Heart right ventricle (tissue), 16 donors: Measurements from ENCODE around the gene GPR61. TPM values are rescaled to one million over a fixed set of nuclear protein-coding genes. Genes with fewer than 3 reads are reported as not detected.
A peak's percentile ranks its signal among the peaks of the same experiment; 100 is the strongest.

Experiments
- ATAC-seq, 8 donors: fragments of 200-7000 bp; cut with Tn5 transposase; one replicate each; pipeline ENCODE4 v1.9.1; 2020; ENCODE audit warnings: mild to moderate bottlenecking in 8 of 8, moderate library complexity in 8 of 8, moderate number of reproducible peaks in 1 of 8
- DNase-seq, 2 donors: peaks; one replicate each; pipeline ENCODE4 v3.0.0-alpha.2; 2020
- H3K27ac ChIP-seq, 10 donors: fragments of 200-600 bp; sonication (generic) in 2 of 10; one replicate each; pipeline versions ENCODE4 v1.5.0 to v1.8.0; 2020 to 2022; ENCODE audit warnings: mild to moderate bottlenecking in 3 of 10
- H3K27me3 ChIP-seq, 7 donors: fragments of 200-600 bp; one replicate each; pipeline ENCODE4 v1.8.0; 2021 to 2022; ENCODE audit warnings: mild to moderate bottlenecking in 2 of 7
- H3K36me3 ChIP-seq, 9 donors: fragments of 200-600 bp; sonication (generic) in 1 of 9; one replicate each; pipeline versions ENCODE4 v1.5.0 to v1.8.0; 2020 to 2022; ENCODE audit warnings: mild to moderate bottlenecking in 2 of 9
- H3K4me1 ChIP-seq, 9 donors: fragments of 200-600 bp; sonication (generic) in 1 of 9; one replicate each; pipeline versions ENCODE4 v1.5.0 to v1.8.0; 2020 to 2022; ENCODE audit warnings: mild to moderate bottlenecking in 4 of 9
- H3K4me3 ChIP-seq, 10 donors: fragments of 200-600 bp; sonication (generic) in 2 of 10; one replicate each; pipeline versions ENCODE4 v1.5.0 to v1.8.0; 2020 to 2022; ENCODE audit warnings: mild to moderate bottlenecking in 7 of 10, moderate library complexity in 2 of 10
- H3K9me3 ChIP-seq, 11 donors: fragments of 200-600 bp in 10 of 11; sonication (generic) in 2 of 11; one replicate each; pipeline versions ENCODE4 v1.5.0 to v1.8.0; 2013 to 2022; ENCODE audit warnings: mild to moderate bottlenecking in 2 of 11, control low read depth in 1 of 11, moderate library complexity in 1 of 11
- WGBS, 2 donors: extraction: QIAGEN DNeasy Blood & Tissue Kit; methylation state at CpG; one replicate each; pipeline ENCODE4 v1.1.7; 2013; ENCODE audit warnings: inconsistent platforms in 1 of 2; 5-methylcytosine and 5-hydroxymethylcytosine counted together
- intact Hi-C, 10 donors: fragments of 100-400 bp; cut with DNase I; formaldehyde crosslinking; loops; one replicate each; pipeline versions ENCODE4 v1.11.1 to v1.14.2; 2022
- polyA plus RNA-seq, 2 donors: library from polyadenylated mRNA; stranded (reverse); fragments of 200-250 nt; gene quantifications; one replicate each; pipeline ENCODE4 v1.2.3, GENCODE V29; 2013
- total RNA-seq, 10 donors: library from RNA; stranded (reverse); fragmentation: NEBNext Ultra II Directional in 3 of 10; extraction: Animal tissue kit (Norgen Biotek cat#: 25700) in 3 of 10; gene quantifications; one replicate each; pipeline versions ENCODE4 v1.2.1 to v1.2.4, GENCODE V29; 2021 to 2023
- TF ChIP-seq, protein P1 (sequence below), 9 donors: fragments of 200-600 bp; sonication (generic) in 2 of 9; IDR thresholded peaks; one replicate each; pipeline versions ENCODE4 v1.5.0 to v1.8.0; 2021 to 2022; ENCODE audit warnings: antibody characterized with exemption in 9 of 9, mild to moderate bottlenecking in 5 of 9, moderate library complexity in 1 of 9
- donor health status: Arrhythmogenic right ventricular cardiomyopathy.
- donor health status: ischemic (EF 13 %, LVEDD 7.1; RV severe dilation, severe dysfunction).
- donor health status: healthy with polysubstance abuse.
- donor health status: DM: no; HTN: yes; CAD: no.
- donor health status: DM: no; HTN: no; CAD: no.
- donor health status: ischemic (EF 25% LVEDD 6.9; RV normal size, moderate dysfunction).
- donor health status: ischemic (EF 25% LVEDD 5.7; RV mildly dilated, moderate dysfunction).
- donor health status: healthy.
- donor health status: DM: yes; HTN: yes; CAD: no.
- donor health status: Ischemic cardiomyopathy.
- donor health status: ischemic (EF 35%, LVEDD 5.7; RV mildly dilated, moderate dysfunction).
- donor health status: nonischemic (EF 11% LVEDD 7.7; RV severe dilation, severe dysfunction).
- donor health status: DM: yes; HTN: yes; CAD: no.
- donor health status: PGD.
- donor health status: ischemic (EF 29% LVEDD 5.4; RV normal size, mild dysfunction).
- donor health status: nonischemic (EF 23%, LVEDD 6.1; RV moderate dilation, normal function).

The GPR61 gene
- total and polyA plus RNA-seq, 12 donors, result 0.11 to 1.0 (median 0.31) TPM; not detected in 4

DNA sequence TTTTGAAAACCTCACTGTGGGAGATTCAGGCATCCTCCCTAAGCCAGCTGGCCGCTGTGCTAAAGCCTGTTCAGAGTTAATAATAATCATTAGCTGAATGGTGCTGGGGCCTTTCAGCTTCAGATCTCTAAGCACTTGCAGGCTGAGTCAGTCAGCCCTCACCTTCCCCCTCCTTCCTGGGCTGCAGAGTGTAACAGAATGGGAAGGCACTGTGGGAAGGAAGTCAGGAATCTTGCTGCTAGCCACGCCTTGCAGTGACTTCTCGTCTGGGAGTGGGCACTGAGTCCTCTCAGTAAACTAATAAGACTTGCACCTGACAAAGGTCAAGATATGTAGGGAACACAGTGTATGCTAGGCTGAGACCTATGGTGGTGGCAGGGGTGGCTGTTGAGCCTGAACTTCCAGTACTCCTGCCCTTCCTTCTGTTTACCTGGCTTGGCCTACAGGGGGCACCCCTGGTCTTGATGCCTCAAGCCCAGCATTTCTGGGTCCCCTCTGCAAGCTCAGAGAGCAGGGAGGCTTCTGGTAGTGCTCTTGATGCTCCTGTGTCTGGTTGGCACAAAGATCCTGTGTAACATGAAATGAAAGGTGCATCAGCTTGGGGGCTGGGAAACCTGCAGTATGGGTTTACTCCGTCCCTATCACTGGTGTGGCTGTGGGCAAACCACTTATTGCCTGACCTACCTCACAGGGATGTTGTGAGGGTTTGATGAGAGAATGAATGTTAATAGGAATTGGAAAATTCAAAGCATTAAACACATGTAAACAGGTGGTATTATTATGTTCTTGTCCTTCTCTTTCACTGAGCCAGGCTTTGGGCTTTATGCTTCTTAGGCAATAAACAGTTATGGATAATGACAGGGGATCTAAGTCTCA, 39.8 kb upstream of the GPR61 start:
- Histone ChIP-seq H3K4me1 (peaks cover 0 to 40% (median 4%) of the 10 kb centered on the region in 9 donors), H3K4me3 (no peak overlapping the region), H3K36me3 (peaks cover 0 to 77% (median 8%) of the 10 kb centered on the region in 9 donors), H3K9me3 (no peaks in the 10 kb centered on the region), H3K27me3 (no peaks in the 10 kb centered on the region), H3K27ac (peak overlapping the region in 1 of 10 donors; percentile 20)
- WGBS, 2 donors, result 77 to 78% methylated on average over 4 of the region's 4 CpGs
- ATAC-seq (peak in 1 of 8 donors; percentile 26), DNase-seq (no peak)
- intact Hi-C loops, result no loop called here
- TF ChIP-seq, protein P1, sequence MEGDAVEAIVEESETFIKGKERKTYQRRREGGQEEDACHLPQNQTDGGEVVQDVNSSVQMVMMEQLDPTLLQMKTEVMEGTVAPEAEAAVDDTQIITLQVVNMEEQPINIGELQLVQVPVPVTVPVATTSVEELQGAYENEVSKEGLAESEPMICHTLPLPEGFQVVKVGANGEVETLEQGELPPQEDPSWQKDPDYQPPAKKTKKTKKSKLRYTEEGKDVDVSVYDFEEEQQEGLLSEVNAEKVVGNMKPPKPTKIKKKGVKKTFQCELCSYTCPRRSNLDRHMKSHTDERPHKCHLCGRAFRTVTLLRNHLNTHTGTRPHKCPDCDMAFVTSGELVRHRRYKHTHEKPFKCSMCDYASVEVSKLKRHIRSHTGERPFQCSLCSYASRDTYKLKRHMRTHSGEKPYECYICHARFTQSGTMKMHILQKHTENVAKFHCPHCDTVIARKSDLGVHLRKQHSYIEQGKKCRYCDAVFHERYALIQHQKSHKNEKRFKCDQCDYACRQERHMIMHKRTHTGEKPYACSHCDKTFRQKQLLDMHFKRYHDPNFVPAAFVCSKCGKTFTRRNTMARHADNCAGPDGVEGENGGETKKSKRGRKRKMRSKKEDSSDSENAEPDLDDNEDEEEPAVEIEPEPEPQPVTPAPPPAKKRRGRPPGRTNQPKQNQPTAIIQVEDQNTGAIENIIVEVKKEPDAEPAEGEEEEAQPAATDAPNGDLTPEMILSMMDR (IDR thresholded peaks at IDR 0.05), result peak in 7 of 9 donors; percentile 22 to 51 (median 40)

DNA sequence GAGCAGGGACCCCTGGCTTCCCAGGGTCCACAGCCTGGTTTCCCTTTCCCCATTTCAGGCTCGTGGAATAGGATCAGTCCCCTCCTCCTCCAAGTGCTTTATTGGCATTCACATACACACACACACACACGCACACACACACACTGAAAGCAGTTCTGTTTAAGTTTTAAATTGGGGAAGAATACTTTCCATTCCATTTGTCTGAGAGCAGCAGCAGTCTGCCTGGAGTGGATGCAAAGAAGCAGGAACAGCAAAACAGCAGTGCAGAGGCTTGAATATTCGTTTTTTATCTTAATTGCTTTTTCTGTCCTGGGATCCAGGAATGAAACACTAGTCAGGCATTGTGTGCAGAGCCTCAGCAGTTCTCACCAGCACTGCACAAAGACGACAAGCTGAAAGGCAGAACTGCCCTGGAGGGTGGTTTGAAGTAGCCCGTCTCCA, 38.7 kb upstream of the GPR61 start:
- no peak for ATAC-seq
- Histone ChIP-seq H3K4me1 (peaks cover 0 to 31% (median 4%) of the 10 kb centered on the region in 9 donors), H3K27ac (peak overlapping the region in 1 of 10 donors; percentile 71), H3K27me3 (no peaks in the 10 kb centered on the region), H3K36me3 (peaks cover 0 to 75% (median 8%) of the 10 kb centered on the region in 9 donors), H3K4me3 (no peak overlapping the region), H3K9me3 (no peaks in the 10 kb centered on the region)
- DNase-seq, result no peak
- intact Hi-C loops, result no loop called here
- WGBS, 2 donors, result 45 to 64% methylated on average over 5 of the region's 5 CpGs
- TF ChIP-seq, protein P1 (IDR thresholded peaks at IDR 0.05), result no peak

- Histone ChIP-seq H3K4me3 (no peak overlapping the region), H3K9me3 (no peaks in the 10 kb centered on the region), H3K27me3 (no peaks in the 10 kb centered on the region), H3K27ac (peak overlapping the region in 1 of 10 donors; percentile 71), H3K4me1 (peaks cover 0 to 31% (median 4%) of the 10 kb centered on the region in 9 donors), H3K36me3 (peaks cover 0 to 66% (median 4%) of the 10 kb centered on the region in 9 donors)
- TF ChIP-seq, protein P1 (IDR thresholded peaks at IDR 0.05), result no peak
- DNase-seq (no peak), ATAC-seq (no peak)
- WGBS, 2 donors, result 80% methylated on average over 5 of the region's 5 CpGs
- intact Hi-C loops, result no loop called here
Measured at GRCh38 chr1:109501644-109502363, 37.9 kb upstream of the GPR61 start.

- ATAC-seq, result no peak
- intact Hi-C loops, result no loop called here
- H3K4me1 ChIP-seq, result peaks cover 0 to 31% (median 4%) of the 10 kb centered on the region in 9 donors
- no peak for DNase-seq
- no peaks in the 10 kb centered on the region for H3K27me3 ChIP-seq
- H3K27ac ChIP-seq, result peak overlapping the region in 1 of 10 donors; percentile 71
- H3K9me3 ChIP-seq, result no peaks in the 10 kb centered on the region
- peaks cover 0 to 60% (median 2%) of the 10 kb centered on the region in 9 donors for H3K36me3 ChIP-seq
- H3K4me3 ChIP-seq, result no peak overlapping the region
- TF ChIP-seq, protein P1 (IDR thresholded peaks at IDR 0.05), result no peak
- 85 to 89% methylated on average over 3 of the region's 3 CpGs for WGBS, 2 donors
Measured at GRCh38 chr1:109502364-109502851, 37.3 kb upstream of the GPR61 start.
